Neural cell (in vitro differentiated cells): ENCODE data around the gene DUSP19. TPM values are rescaled to one million over a fixed set of nuclear protein-coding genes. Genes with fewer than 3 reads are reported as not detected.

Experiments
- H2AFZ ChIP-seq: fragments of 200-600, 300-800 bp; sonication (generic), shearing (Covaris generic); 2 replicates; pipeline ENCODE4 v1.6.0; 2014; ENCODE audit warnings: low read depth, mild to moderate bottlenecking, antibody characterized with exemption, low read length, moderate library complexity
- H3F3A ChIP-seq: fragments of 200-600 bp; shearing (Covaris generic); 2 replicates; pipeline ENCODE4 v1.6.1; 2016; ENCODE audit warnings: mild to moderate bottlenecking, moderate library complexity, mixed read lengths, antibody characterized with exemption, low read length; ENCODE audit not compliant: insufficient read depth, poor library complexity, severe bottlenecking
- H3K27ac ChIP-seq: fragments of 200-600, 300-800 bp; sonication (generic), shearing (Covaris generic); 2 replicates; pipeline ENCODE4 v1.5.1; 2014; ENCODE audit warnings: mild to moderate bottlenecking, low read length, moderate library complexity
- H3K27me3 ChIP-seq: fragments of 300-800, 200-600 bp; sonication (generic), shearing (Covaris generic); 2 replicates; pipeline ENCODE4 v1.6.0; 2014; ENCODE audit warnings: mild to moderate bottlenecking, low read depth, low read length, moderate library complexity; ENCODE audit not compliant: insufficient read depth
- H3K36me3 ChIP-seq: fragments of 300-800, 200-600 bp; sonication (generic), shearing (Covaris generic); 2 replicates; pipeline ENCODE4 v1.5.1; 2014; ENCODE audit warnings: mild to moderate bottlenecking, antibody characterized with exemption, low read length, moderate library complexity; ENCODE audit not compliant: insufficient read depth
- H3K4me2 ChIP-seq: fragments of 300-800, 200-600 bp; sonication (generic), shearing (Covaris generic); 2 replicates; pipeline ENCODE4 v1.6.0; 2014; ENCODE audit warnings: mild to moderate bottlenecking, low read length
- H3K4me3 ChIP-seq: fragments of 300-800, 200-600 bp; sonication (generic), shearing (Covaris generic); 2 replicates; pipeline ENCODE4 v1.5.1; 2014; ENCODE audit warnings: mild to moderate bottlenecking, low read length, moderate library complexity
- H3K79me2 ChIP-seq: fragments of 200-600 bp; shearing (Covaris generic); replicated peaks from 2 replicates; pipeline ENCODE4 v1.6.0; 2014; ENCODE audit warnings: mild to moderate bottlenecking, low read length, moderate library complexity; ENCODE audit not compliant: insufficient read depth
- H3K9ac ChIP-seq: fragments of 300-800, 200-600 bp; sonication (generic), shearing (Covaris generic); 2 replicates; pipeline ENCODE4 v1.6.1; 2016; ENCODE audit warnings: mild to moderate bottlenecking, low read length, mixed read lengths
- H3K9me2 ChIP-seq: fragments of 200-600 bp; shearing (Covaris generic); 2 replicates; pipeline ENCODE4 v1.6.1; 2016; ENCODE audit warnings: mild to moderate bottlenecking, low read length, mixed read lengths; ENCODE audit not compliant: insufficient read depth
- H3K9me3 ChIP-seq: fragments of 200-600, 300-800 bp; sonication (generic), shearing (Covaris generic); 2 replicates; pipeline ENCODE4 v1.6.1; 2016; ENCODE audit warnings: mild to moderate bottlenecking, mixed run types, low read length, moderate library complexity, mixed read lengths
- H4K20me1 ChIP-seq: fragments of 200-600 bp; shearing (Covaris generic); 2 replicates; pipeline ENCODE4 v1.6.1; 2016; ENCODE audit warnings: mild to moderate bottlenecking, mixed run types; ENCODE audit not compliant: insufficient read depth
- EP300 ChIP-seq: fragments of 450-650 bp; conservative IDR thresholded peaks from 2 replicates; pipeline ENCODE4 v1.6.1; 2014; ENCODE audit warnings: antibody characterized with exemption, mild to moderate bottlenecking, moderate library complexity; ENCODE audit not compliant: poor library complexity, severe bottlenecking
- EZH2 ChIP-seq: fragments of 200-600, 300-800 bp; shearing (Covaris generic), sonication (generic); IDR thresholded peaks from 2 replicates; pipeline ENCODE4 v1.6.1; 2014; ENCODE audit warnings: antibody characterized with exemption, low read length, borderline replicate concordance, mild to moderate bottlenecking; ENCODE audit not compliant: insufficient read depth, poor library complexity, severe bottlenecking
- MXI1 ChIP-seq: fragments of 450-650 bp; conservative IDR thresholded peaks from 2 replicates; pipeline ENCODE4 v1.6.1; 2014; ENCODE audit warnings: antibody characterized with exemption, mild to moderate bottlenecking; ENCODE audit not compliant: poor library complexity, severe bottlenecking
- POLR2AphosphoS5 ChIP-seq: IDR thresholded peaks from 2 replicates; pipeline ENCODE4 v1.6.1; 2012
- SMC3 ChIP-seq: fragments of 450-650 bp; conservative IDR thresholded peaks from 2 replicates; pipeline ENCODE4 v1.6.1; 2014; ENCODE audit warnings: antibody characterized with exemption, mild to moderate bottlenecking, moderate library complexity; ENCODE audit not compliant: poor library complexity
- TAF1 ChIP-seq: IDR thresholded peaks from 2 replicates; pipeline ENCODE4 v1.6.1; 2012; ENCODE audit warnings: low read depth
- polyA plus RNA-seq: library from polyadenylated mRNA; depleted of rRNA; stranded (reverse); fragments of >200 nt; gene quantifications from 2 replicates; pipeline ENCODE4 v1.2.3, GENCODE V29; 2014
- small RNA-seq, 3 experiments: library from RNA; depleted of rRNA; stranded (forward); fragments of <200 nt; gene quantifications; one replicate each; pipeline ENCODE3, GENCODE V24; 2012
- TF ChIP-seq, protein P1 (sequence below): fragments of 450-650 bp; IDR thresholded peaks from 2 replicates; pipeline ENCODE4 v1.5.1; 2014; ENCODE audit warnings: antibody characterized with exemption, mild to moderate bottlenecking, moderate library complexity; ENCODE audit not compliant: poor library complexity, severe bottlenecking

Gene DUSP19
- polyA plus RNA-seq, 1 donor from 2014 or later, result 5.6 TPM

DNA sequence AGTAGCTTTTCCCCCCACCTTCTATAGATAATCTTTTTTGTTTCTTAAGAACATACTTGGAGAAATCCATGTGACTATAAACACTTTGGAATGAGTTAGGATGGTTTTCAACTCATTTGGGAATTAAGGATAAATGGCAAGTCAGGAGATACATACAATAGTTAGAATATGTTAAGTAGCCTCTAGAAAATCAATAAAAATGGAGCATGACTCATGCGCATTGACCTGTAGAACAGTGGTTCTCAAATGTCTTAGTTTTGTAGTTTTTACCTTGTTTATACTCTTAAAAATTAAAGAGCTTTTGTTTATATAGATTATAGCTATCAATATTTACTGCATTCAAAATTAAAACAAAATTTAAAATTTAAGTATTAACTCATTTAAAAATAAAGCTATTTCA is 70.4 kb downstream of the DUSP19 start:
- Histone ChIP-seq H3K79me2 (no peaks in the 10 kb centered on the region), H3K4me3 (no peak overlapping the region), H3K9me3 (no peaks in the 10 kb centered on the region), H3K4me2 (no peak overlapping the region), H3F3A (no peaks in the 10 kb centered on the region), H3K36me3 (peaks cover 7% of the 10 kb centered on the region), H2AFZ (no peak overlapping the region), H3K27me3 (no peaks in the 10 kb centered on the region), H4K20me1 (no peaks in the 10 kb centered on the region), H3K27ac (no peak overlapping the region), H3K9ac (no peak overlapping the region), H3K9me2 (no peaks in the 10 kb centered on the region)
- TF ChIP-seq EZH2 (no peak), TAF1 (no peak), MXI1 (no peak), SMC3 (no peak), POLR2AphosphoS5 (no peak), EP300 (no peak)
- TF ChIP-seq, protein P1, sequence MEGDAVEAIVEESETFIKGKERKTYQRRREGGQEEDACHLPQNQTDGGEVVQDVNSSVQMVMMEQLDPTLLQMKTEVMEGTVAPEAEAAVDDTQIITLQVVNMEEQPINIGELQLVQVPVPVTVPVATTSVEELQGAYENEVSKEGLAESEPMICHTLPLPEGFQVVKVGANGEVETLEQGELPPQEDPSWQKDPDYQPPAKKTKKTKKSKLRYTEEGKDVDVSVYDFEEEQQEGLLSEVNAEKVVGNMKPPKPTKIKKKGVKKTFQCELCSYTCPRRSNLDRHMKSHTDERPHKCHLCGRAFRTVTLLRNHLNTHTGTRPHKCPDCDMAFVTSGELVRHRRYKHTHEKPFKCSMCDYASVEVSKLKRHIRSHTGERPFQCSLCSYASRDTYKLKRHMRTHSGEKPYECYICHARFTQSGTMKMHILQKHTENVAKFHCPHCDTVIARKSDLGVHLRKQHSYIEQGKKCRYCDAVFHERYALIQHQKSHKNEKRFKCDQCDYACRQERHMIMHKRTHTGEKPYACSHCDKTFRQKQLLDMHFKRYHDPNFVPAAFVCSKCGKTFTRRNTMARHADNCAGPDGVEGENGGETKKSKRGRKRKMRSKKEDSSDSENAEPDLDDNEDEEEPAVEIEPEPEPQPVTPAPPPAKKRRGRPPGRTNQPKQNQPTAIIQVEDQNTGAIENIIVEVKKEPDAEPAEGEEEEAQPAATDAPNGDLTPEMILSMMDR, result no peak

DNA sequence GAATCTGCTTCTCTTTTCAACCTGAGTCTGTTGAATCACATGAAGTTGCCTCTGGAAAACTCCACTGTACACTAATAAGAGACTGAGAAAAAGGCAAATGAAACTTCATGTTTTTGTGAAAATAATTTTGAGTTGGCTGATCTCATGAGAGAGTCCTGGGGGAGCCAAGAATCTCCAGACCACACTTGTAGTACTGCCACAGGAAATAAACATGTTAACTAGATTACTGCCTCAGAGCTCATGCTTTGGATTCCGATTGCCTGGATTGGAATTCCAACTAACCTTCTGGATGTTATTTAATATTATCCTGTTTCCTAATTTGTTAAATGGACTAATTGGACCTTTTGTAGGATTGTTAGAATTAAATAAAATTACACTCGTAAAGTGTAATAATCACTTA is 70.9 kb downstream of the DUSP19 start:
- Histone ChIP-seq H2AFZ (no peak overlapping the region), H4K20me1 (no peaks in the 10 kb centered on the region), H3K9me3 (no peaks in the 10 kb centered on the region), H3K4me2 (no peak overlapping the region), H3K27ac (no peak overlapping the region), H3K36me3 (peaks cover 7% of the 10 kb centered on the region), H3K9me2 (no peaks in the 10 kb centered on the region), H3K27me3 (no peaks in the 10 kb centered on the region), H3K4me3 (no peak overlapping the region), H3K79me2 (no peaks in the 10 kb centered on the region), H3F3A (no peaks in the 10 kb centered on the region), H3K9ac (no peak overlapping the region)
- TF ChIP-seq, protein P1, result no peak

Small RNA genes within 50 kb of the gene (small RNA-seq; reads per million reads assigned to genes)
- gene RF00599, result 0 reads per million in 3 experiments

Other genes starting within 250 kb of the DUSP19 start
- gene FRZB, start 212.1 kb upstream of the DUSP19 start, polyA plus RNA-seq, result 2.1 and 3.5 TPM in 2 replicates
- gene NCKAP1, start 40.3 kb upstream of the DUSP19 start, polyA plus RNA-seq, result 124 and 127 TPM in 2 replicates
- 32.6 and 40.7 TPM in 2 replicates for gene NUP35, start 45.7 kb downstream of the DUSP19 start, polyA plus RNA-seq